Measurements from ENCODE around the gene EIF2AK3. TPM values are rescaled to one million over a fixed set of nuclear protein-coding genes. Genes with fewer than 3 reads are reported as not detected.

The EIF2AK3 gene
- total and polyA plus RNA-seq, 2 of the 8 experiments (the other 6 are each of a cell fraction or from before 2014, with no cell fraction given): 5.8 to 22.8 TPM

DNA sequence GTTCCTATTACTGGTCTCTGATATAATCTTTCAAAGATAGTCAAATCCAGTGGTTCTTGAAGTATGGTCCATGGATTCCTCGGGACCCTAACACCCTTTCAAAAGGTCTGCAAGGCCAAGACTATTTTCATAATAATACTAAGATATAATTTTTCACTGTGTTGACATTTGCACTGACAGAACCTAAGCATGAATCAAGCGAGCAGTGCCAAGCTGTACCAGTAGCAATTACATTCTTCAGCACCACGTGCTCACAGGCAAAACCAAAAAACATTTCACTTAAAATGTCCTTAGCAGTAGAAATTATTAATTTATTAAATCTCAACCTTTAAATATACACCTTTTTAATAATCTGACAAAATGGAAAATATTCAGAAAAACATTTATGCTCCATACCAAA, 59.1 kb downstream of the EIF2AK3 start:
- H3K23ac ChIP-seq (ENCODE audit: insufficient read length): no peak overlapping the region
- no peak overlapping the region for H3K56ac ChIP-seq (replicated peaks; ENCODE audit: insufficient read length, low read depth, low read length)
- no peaks in the 10 kb centered on the region for H3K9me3 ChIP-seq (ENCODE audit: insufficient read depth in 2 of 2, low read depth in 1 of 2, low read length in 1 of 2)
- no peaks in the 10 kb centered on the region for H3K79me2 ChIP-seq (ENCODE audit: control insufficient read depth in 1 of 2, insufficient read depth in 2 of 2, low read length in 2 of 2)
- ChIA-PET POLR2A (ENCODE audit: partially characterized antibody) (interaction anchor here (0.7 kb wide), 1 partner anchor 8 kb away, joined by 3 read pairs; no protein-coding TSS in a partner anchor), CTCF (ENCODE audit: partially characterized antibody) (interaction anchor here (1.3 kb wide), 1 partner anchor 101 kb away, joined by 4 read pairs; no protein-coding TSS in a partner anchor)
- H3K23me2 ChIP-seq (ENCODE audit: low read depth, low read length): no peaks in the 10 kb centered on the region
- peaks cover 2% of the 10 kb centered on the region; the same call in 1 of the 2 replicates for H3K79me1 ChIP-seq (ENCODE audit: low read depth, low read length)
- no peak overlapping the region for H2AFZ ChIP-seq (ENCODE audit: low read length)
- no peak overlapping the region for H3K18ac ChIP-seq (ENCODE audit: extremely low read depth, low read length)
- FAIRE-seq (no peak), DNase-seq (ENCODE audit: low read depth in 1 of 2, low spot score in 2 of 2) (no peak)
- H4K8ac ChIP-seq (ENCODE audit: extremely low read depth, insufficient read depth, low read length): no peak overlapping the region
- H3K4me2 ChIP-seq (ENCODE audit: insufficient read depth in 1 of 2, low read depth in 2 of 2, low read length in 2 of 2): no peak overlapping the region
- H3K27ac ChIP-seq (ENCODE audit: low read depth, low read length): no peak overlapping the region
- H2AK5ac ChIP-seq (ENCODE audit: low read depth, low read length): no peak overlapping the region
- H4K5ac ChIP-seq (ENCODE audit: insufficient read length, low read depth, low read length): no peak overlapping the region
- WGBS, 2 experiments (ENCODE audit: extremely low coverage in 1 of 2, insufficient coverage in 1 of 2, insufficient read length in 1 of 2, insufficient replicate concordance in 2 of 2, low coverage in 1 of 2, low lambda C conversion rate in 2 of 2, missing lambda C conversion rate in 1 of 2): 92% methylated on average over 3 of the region's 3 CpGs; no CpG with 5 or more reads in 1 of the 2 experiments
- H3K9ac ChIP-seq (replicated peaks in 1 of 4; ENCODE audit: extremely low read depth in 1 of 4, low read depth in 3 of 4, low read length in 3 of 4): no peak overlapping the region
- no peak overlapping the region for H4K91ac ChIP-seq (replicated peaks; ENCODE audit: insufficient read length, low read length)
- no peak overlapping the region for H2BK15ac ChIP-seq (ENCODE audit: low read length)
- H2BK5ac ChIP-seq (ENCODE audit: low read depth, low read length): no peak overlapping the region
- H2BK120ac ChIP-seq (replicated peaks; ENCODE audit: low read depth, low read length): no peak overlapping the region
- H4K20me1 ChIP-seq (replicated peaks in 1 of 2; ENCODE audit: control insufficient read depth in 1 of 2, insufficient read depth in 2 of 2, low read length in 2 of 2): peaks cover 0 to 1% of the 10 kb centered on the region in 2 experiments
- H3K27me3 ChIP-seq (replicated peaks in 1 of 4; ENCODE audit: control insufficient read depth in 3 of 4, extremely low read depth in 1 of 4, insufficient read depth in 3 of 4, low read length in 3 of 4): no peaks in the 10 kb centered on the region
- peaks cover 0 to under 1% (median 0%) of the 10 kb centered on the region in 4 experiments; a peak in 2 of 7 replicates for H3K4me1 ChIP-seq (replicated peaks in 1 of 4; ENCODE audit: control insufficient read depth in 3 of 4, insufficient read depth in 4 of 4, low read length in 3 of 4)
- TF ChIP-seq ZNF274 (IDR thresholded peaks at IDR 0.05; ENCODE audit: borderline replicate concordance, extremely low read depth, low read length) (no peak), SIRT6 (IDR thresholded peaks at IDR 0.05; ENCODE audit: low read length) (no peak), SIX5 (IDR thresholded peaks at IDR 0.05; ENCODE audit: low read depth, low read length) (no peak), KDM5A (IDR thresholded peaks at IDR 0.05; ENCODE audit: low read length) (no peak)
- H3K36me3 ChIP-seq (ENCODE audit: control insufficient read depth in 2 of 4, insufficient read depth in 4 of 4, low read length in 3 of 4): peaks cover under 1 to 20% (median 9%) of the 10 kb centered on the region in 4 experiments; a peak in 6 of 8 replicates
- H3K4ac ChIP-seq (replicated peaks; ENCODE audit: insufficient read length, low read depth, low read length): no peak overlapping the region
- H3K14ac ChIP-seq (ENCODE audit: insufficient read length): no peak overlapping the region
- H2BK20ac ChIP-seq (ENCODE audit: low read length): no peak overlapping the region
- H2BK12ac ChIP-seq (ENCODE audit: low read depth, low read length): no peak overlapping the region
- no peak overlapping the region for H3K4me3 ChIP-seq (ENCODE audit: extremely low read depth in 1 of 4, insufficient read depth in 2 of 4, low read depth in 3 of 4, low read length in 4 of 4)

All from H1 (cell line).